ENCODE results near the gene CDKAL1. TPM values are rescaled to one million over a fixed set of nuclear protein-coding genes. Genes with fewer than 3 reads are reported as not detected.

The CDKAL1 gene
- total RNA-seq, 1 donor from 2014 or later: 12.2 TPM

DNA sequence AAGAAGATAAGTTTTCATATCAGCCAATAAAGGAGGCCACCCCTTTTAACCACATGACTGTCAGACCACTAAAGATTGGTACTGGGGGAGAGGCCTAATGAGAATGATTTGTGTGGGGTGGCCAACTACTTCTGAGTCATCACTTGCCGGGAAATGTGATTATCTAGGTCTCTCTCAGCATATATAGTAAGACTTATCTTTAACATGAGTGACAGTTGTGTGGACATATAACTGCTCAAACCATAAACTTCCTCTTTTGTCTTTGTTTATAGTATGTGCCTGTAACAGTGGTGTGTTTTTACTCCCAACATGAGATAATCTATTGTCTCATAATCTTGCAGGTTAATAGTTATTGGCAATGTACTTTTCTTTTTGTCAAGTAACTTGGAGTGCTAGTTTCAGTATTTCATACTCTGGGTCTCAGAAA, 312.4 kb downstream of the CDKAL1 start:
- TF ChIP-seq, protein P1, sequence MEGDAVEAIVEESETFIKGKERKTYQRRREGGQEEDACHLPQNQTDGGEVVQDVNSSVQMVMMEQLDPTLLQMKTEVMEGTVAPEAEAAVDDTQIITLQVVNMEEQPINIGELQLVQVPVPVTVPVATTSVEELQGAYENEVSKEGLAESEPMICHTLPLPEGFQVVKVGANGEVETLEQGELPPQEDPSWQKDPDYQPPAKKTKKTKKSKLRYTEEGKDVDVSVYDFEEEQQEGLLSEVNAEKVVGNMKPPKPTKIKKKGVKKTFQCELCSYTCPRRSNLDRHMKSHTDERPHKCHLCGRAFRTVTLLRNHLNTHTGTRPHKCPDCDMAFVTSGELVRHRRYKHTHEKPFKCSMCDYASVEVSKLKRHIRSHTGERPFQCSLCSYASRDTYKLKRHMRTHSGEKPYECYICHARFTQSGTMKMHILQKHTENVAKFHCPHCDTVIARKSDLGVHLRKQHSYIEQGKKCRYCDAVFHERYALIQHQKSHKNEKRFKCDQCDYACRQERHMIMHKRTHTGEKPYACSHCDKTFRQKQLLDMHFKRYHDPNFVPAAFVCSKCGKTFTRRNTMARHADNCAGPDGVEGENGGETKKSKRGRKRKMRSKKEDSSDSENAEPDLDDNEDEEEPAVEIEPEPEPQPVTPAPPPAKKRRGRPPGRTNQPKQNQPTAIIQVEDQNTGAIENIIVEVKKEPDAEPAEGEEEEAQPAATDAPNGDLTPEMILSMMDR (conservative IDR thresholded peaks at IDR 0.05; ENCODE audit: low read depth, low read length): no peak
- no peak for DNase-seq (ENCODE audit: low read depth)
- H3K4me3 ChIP-seq (ENCODE audit: low read depth, low read length): no peak overlapping the region

DNA sequence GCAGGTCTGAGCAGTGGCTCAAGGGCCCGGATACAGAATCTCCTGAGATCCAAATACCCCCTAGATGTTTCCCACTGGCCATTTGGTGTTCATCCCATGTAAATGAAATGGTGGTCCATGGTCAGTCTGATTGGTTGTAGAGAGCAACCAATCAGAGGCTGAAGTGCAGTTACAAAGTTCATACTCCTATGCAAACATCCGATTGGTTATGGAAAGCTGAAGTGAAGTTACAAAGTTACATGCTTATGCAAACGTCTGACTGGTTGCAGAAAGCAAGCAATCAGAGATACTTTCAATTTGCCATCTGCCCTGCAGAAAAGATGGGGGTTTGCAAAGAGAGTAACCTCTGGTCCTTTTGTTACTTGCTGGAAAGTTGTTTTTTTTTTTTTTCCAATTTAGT, 313.6 kb downstream of the CDKAL1 start:
- H3K4me3 ChIP-seq (ENCODE audit: low read depth, low read length): no peak overlapping the region
- DNase-seq (ENCODE audit: low read depth): no peak
- TF ChIP-seq, protein P1 (conservative IDR thresholded peaks at IDR 0.05; ENCODE audit: low read depth, low read length): no peak

DNA sequence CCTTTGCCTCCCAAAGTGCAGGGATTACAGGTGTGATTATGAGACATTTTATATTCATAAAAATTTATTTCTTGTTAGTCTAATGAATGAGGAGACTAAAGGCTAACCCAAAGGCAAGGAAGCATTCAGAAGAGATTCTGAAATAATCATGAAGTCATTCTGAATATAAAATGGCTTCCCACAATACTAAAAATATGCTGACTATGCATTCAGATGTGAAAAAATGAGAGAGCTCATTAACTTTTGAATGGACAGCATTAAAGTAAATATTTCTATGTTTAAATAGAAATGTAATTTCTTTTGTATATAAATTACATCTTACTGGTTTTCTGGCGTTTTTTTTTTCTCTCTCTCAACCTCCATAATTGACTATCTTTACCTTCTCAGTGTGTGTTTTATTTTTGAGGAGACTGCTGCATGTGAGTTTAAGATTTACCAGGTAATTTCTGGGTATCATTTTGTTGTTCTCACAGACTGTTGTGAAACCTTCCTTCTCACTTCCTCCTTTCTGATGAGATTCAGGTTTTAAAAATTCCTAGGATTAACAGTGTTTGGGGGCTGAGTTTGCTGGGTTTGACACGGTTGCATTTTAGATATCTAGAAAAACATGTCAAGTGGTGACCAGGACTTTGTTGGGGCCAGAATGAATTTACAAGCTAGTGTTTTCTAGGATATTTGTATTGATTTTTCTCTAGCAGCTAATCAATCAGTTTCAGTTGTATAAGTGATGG, 316.6 kb downstream of the CDKAL1 start:
- H3K4me3 ChIP-seq (ENCODE audit: low read depth, low read length): no peak overlapping the region
- DNase-seq (ENCODE audit: low read depth): no peak
- TF ChIP-seq, protein P1 (conservative IDR thresholded peaks at IDR 0.05; ENCODE audit: low read depth, low read length): no peak

DNA sequence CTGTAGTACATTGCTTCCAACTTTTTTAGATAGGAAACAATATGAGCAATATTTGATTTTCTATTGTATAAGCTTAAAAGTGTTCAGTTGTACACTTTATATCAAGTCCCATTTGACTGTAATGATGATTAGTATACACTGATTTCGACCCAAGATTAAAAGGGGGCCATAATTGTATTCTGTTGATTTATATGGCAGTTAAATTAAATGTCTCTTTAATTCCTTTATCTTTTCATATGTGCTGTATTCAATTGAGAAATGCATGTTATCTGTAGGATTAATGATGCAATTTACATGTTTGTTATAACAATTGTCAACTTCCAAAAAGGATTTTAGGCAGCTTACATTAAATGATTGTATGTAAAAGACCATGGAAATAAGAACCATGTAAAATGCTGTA, 317.5 kb downstream of the CDKAL1 start:
- no peak for DNase-seq (ENCODE audit: low read depth)
- TF ChIP-seq, protein P1 (conservative IDR thresholded peaks at IDR 0.05; ENCODE audit: low read depth, low read length): no peak
- no peak overlapping the region for H3K4me3 ChIP-seq (ENCODE audit: low read depth, low read length)

DNA sequence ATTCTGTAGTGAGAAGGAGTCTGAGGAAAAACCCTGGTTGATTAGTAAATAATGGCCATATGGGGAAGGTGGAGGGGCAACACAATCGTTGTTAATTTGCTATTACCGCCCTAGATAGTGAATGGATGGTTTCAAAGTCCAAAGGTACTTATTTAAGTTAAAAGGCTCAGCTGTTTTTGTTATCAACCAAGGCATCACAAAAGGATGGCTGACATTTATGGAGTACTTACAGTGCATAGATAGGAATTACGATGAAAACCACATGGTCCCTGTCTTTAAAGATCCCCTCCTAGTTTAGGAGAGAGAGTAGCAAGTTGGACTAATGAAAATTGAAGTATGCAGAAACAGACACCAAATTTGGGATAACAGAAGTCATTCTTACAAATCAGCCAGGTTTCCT, 319.6 kb downstream of the CDKAL1 start:
- no peak overlapping the region for H3K4me3 ChIP-seq (ENCODE audit: low read depth, low read length)
- no peak for DNase-seq (ENCODE audit: low read depth)
- TF ChIP-seq, protein P1 (conservative IDR thresholded peaks at IDR 0.05; ENCODE audit: low read depth, low read length): no peak

DNA sequence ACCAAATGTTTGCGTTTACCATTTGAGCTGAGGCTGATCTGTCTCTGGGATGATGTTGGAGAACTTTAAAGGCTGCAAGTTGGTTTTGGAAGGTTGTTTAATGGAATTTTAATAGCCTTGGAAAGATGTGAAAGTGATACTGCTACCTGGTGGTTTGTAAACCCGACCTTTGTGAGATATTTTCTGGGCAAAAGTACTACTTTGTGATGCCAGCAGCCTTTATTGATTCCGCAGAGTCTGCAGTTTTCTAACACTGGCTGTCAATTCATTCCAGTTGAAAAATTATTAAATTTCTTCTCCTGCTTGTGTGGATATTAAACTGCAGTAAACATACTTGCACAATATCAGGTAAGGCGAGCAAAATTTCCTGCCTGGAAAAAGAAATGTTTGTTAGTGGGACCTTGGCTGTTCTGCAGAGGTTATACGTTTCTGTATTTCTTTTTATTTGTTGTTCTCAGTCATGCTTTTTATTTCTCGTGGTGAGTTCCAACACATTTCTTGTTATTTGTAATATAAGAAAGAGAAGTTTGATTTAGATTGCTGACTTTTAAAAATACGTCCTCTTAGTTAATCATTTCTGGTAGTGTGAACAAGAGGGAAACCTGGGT, 322.5 kb downstream of the CDKAL1 start:
- TF ChIP-seq, protein P1 (conservative IDR thresholded peaks at IDR 0.05; ENCODE audit: low read depth, low read length): no peak
- DNase-seq (ENCODE audit: low read depth): no peak
- H3K4me3 ChIP-seq (ENCODE audit: low read depth, low read length): no peak overlapping the region

DNA sequence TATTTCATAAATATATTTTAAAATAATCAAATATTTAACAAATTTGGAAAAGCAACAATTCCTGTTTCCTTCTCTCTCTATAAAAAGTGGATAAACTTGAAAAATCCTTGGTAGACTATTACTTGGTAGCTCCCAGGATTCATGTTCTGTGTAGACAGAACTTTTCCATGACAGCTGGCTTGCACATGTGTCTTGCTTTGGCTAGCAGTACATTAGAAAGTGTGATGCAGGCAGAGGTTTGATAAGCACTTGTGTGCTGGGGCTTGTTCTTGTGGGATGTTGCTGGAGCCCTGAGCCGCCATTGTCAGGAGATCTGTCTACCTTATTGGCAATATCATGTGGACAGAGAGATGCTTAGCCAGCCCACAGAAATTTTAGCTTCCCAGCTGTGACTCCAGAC, 327.2 kb downstream of the CDKAL1 start:
- DNase-seq (ENCODE audit: low read depth): no peak
- TF ChIP-seq, protein P1 (conservative IDR thresholded peaks at IDR 0.05; ENCODE audit: low read depth, low read length): no peak
- H3K4me3 ChIP-seq (ENCODE audit: low read depth, low read length): no peak overlapping the region

All from epithelial cell of proximal tubule (primary cell).